ENCODE data around the gene PIP5K1B. TPM values are rescaled to one million over a fixed set of nuclear protein-coding genes. Genes with fewer than 3 reads are reported as not detected.

Gene PIP5K1B
- total RNA-seq, 1 experiment from 2014 or later: not detected

- DNase-seq (no peak), ATAC-seq (no peak)
- no peak for TF ChIP-seq EZH2phosphoT487 (IDR thresholded peaks at IDR 0.05; ENCODE audit: borderline replicate concordance, low read length)
- no peak for TF ChIP-seq EZH2 (IDR thresholded peaks at IDR 0.05; ENCODE audit: low read length, unreplicated experiment)
- no peak for TF ChIP-seq CTCF (conservative IDR thresholded peaks at IDR 0.05; ENCODE audit: low read depth, low read length)
- H3K27ac ChIP-seq (ENCODE audit: low read length): no peak overlapping the region
- no peaks in the 10 kb centered on the region for H3K27me3 ChIP-seq (ENCODE audit: low read length)
- no peaks in the 10 kb centered on the region for H3K36me3 ChIP-seq (ENCODE audit: low read depth, low read length)
- no peaks in the 10 kb centered on the region for H4K20me1 ChIP-seq (ENCODE audit: low read length)
- intact Hi-C loops (cut with micrococcal nuclease): no loop called here
- BruUV-seq (replicated peaks): no TSS peak
- H3K4me2 ChIP-seq (ENCODE audit: low read length): no peak overlapping the region
- no peak overlapping the region for H3K4me3 ChIP-seq (ENCODE audit: low read length)
- H2AFZ ChIP-seq (ENCODE audit: low read length): no peak overlapping the region
- no peaks in the 10 kb centered on the region for H3K79me2 ChIP-seq (ENCODE audit: low read length)
- CTCF ChIA-PET: no interaction called here
- no peaks in the 10 kb centered on the region for H3K9me2 ChIP-seq (replicated peaks; ENCODE audit: low read length)
- H3K9ac ChIP-seq (ENCODE audit: low read length): no peak overlapping the region
- H3F3A ChIP-seq (ENCODE audit: low read length, unreplicated experiment): no peaks in the 10 kb centered on the region
- POLR2A ChIA-PET (ENCODE audit: unreplicated experiment): no interaction called here
- no peaks in the 10 kb centered on the region for H3K9me3 ChIP-seq (ENCODE audit: low read length)
- peaks cover 16% of the 10 kb centered on the region for H3K4me1 ChIP-seq (ENCODE audit: insufficient read depth, low read length)
These were observed 37.3 kb downstream of the PIP5K1B start for GRCh38 chr9:68742333-68742730.

GRCh38 chr9:68744426-68744825 lies 39.4 kb downstream of the PIP5K1B start:
- intact Hi-C loops (cut with micrococcal nuclease): no loop called here
- H3K4me3 ChIP-seq (ENCODE audit: low read length): no peak overlapping the region
- peaks cover 16% of the 10 kb centered on the region for H3K4me1 ChIP-seq (ENCODE audit: insufficient read depth, low read length)
- no peak overlapping the region for H3K4me2 ChIP-seq (ENCODE audit: low read length)
- no peaks in the 10 kb centered on the region for H3K36me3 ChIP-seq (ENCODE audit: low read depth, low read length)
- ChIA-PET CTCF (no interaction called here), POLR2A (ENCODE audit: unreplicated experiment) (no interaction called here)
- no peaks in the 10 kb centered on the region for H4K20me1 ChIP-seq (ENCODE audit: low read length)
- no peaks in the 10 kb centered on the region for H3K9me3 ChIP-seq (ENCODE audit: low read length)
- no peaks in the 10 kb centered on the region for H3K27me3 ChIP-seq (ENCODE audit: low read length)
- BruUV-seq (replicated peaks): no TSS peak
- H3F3A ChIP-seq (ENCODE audit: low read length, unreplicated experiment): no peaks in the 10 kb centered on the region
- no peaks in the 10 kb centered on the region for H3K79me2 ChIP-seq (ENCODE audit: low read length)
- no peak for DNase-seq
- no peaks in the 10 kb centered on the region for H3K9me2 ChIP-seq (replicated peaks; ENCODE audit: low read length)
- H2AFZ ChIP-seq (ENCODE audit: low read length): no peak overlapping the region
- H3K27ac ChIP-seq (ENCODE audit: low read length): no peak overlapping the region
- H3K9ac ChIP-seq (ENCODE audit: low read length): no peak overlapping the region
- no peak for ATAC-seq
- TF ChIP-seq EZH2 (IDR thresholded peaks at IDR 0.05; ENCODE audit: low read length, unreplicated experiment): no peak
- no peak for TF ChIP-seq EZH2phosphoT487 (IDR thresholded peaks at IDR 0.05; ENCODE audit: borderline replicate concordance, low read length)
- no peak for TF ChIP-seq CTCF (conservative IDR thresholded peaks at IDR 0.05; ENCODE audit: low read depth, low read length)

DNA sequence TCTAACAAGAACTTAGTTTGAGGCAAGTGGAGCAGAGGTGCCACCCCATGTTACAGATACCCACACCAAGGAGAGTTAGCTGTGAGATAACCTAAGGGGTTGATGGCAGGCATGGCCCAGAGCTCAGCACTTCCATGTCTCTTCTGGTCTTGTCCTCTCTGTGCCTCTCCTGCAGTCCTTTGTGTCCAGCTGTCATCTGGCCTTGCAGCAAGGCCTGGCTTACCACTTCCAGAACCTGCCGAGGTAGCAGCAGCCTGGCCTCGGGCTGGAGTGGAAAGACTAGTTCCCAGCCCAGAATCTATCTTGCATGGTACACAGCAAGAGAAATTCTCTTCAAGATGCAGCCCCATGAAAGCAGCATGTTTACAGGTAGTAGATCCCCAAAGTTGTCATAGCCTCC lies 41.5 kb downstream of the PIP5K1B start:
- intact Hi-C loops (cut with micrococcal nuclease): no loop called here

More for the DNA sequence above, 41.5 kb downstream of the PIP5K1B start:
- Histone ChIP-seq H3K4me2 (ENCODE audit: low read length) (no peak overlapping the region), H3K27ac (ENCODE audit: low read length) (no peak overlapping the region), H4K20me1 (ENCODE audit: low read length) (no peaks in the 10 kb centered on the region), H3K4me3 (ENCODE audit: low read length) (no peak overlapping the region), H3K27me3 (ENCODE audit: low read length) (no peaks in the 10 kb centered on the region), H3K79me2 (ENCODE audit: low read length) (no peaks in the 10 kb centered on the region), H3K9me3 (ENCODE audit: low read length) (no peaks in the 10 kb centered on the region), H3K36me3 (ENCODE audit: low read depth, low read length) (no peaks in the 10 kb centered on the region), H3K4me1 (ENCODE audit: insufficient read depth, low read length) (no peaks in the 10 kb centered on the region), H3F3A (ENCODE audit: low read length, unreplicated experiment) (no peaks in the 10 kb centered on the region), H3K9ac (ENCODE audit: low read length) (no peak overlapping the region), H3K9me2 (replicated peaks; ENCODE audit: low read length) (no peaks in the 10 kb centered on the region), H2AFZ (ENCODE audit: low read length) (no peak overlapping the region)
- no peak for ATAC-seq
- ChIA-PET POLR2A (ENCODE audit: unreplicated experiment) (no interaction called here), CTCF (no interaction called here)
- BruUV-seq (replicated peaks): no TSS peak
- DNase-seq: no peak
- no peak for TF ChIP-seq EZH2phosphoT487 (IDR thresholded peaks at IDR 0.05; ENCODE audit: borderline replicate concordance, low read length)
- no peak for TF ChIP-seq CTCF (conservative IDR thresholded peaks at IDR 0.05; ENCODE audit: low read depth, low read length)
- no peak for TF ChIP-seq EZH2 (IDR thresholded peaks at IDR 0.05; ENCODE audit: low read length, unreplicated experiment)

All from PC-3 (cell line).